Measurements from ENCODE around the gene CEACAM8.
"Not testable (repeated sequence)": the region's sequence is repeated elsewhere in the genome, so short reads cannot be mapped to it uniquely, and the experiment has no call there.

CEACAM8 gene

GRCh38 chr19:42540071-42540553 is 54.6 kb downstream of the CEACAM8 start:
- no peak for DNase-seq

GRCh38 chr19:42538841-42539709 is 55.6 kb downstream of the CEACAM8 start:
- DNase-seq, result no peak

GRCh38 chr19:42535276-42535675 is 59.4 kb downstream of the CEACAM8 start:
- not testable (repeated sequence) for DNase-seq

GRCh38 chr19:42534391-42534790 is 60.3 kb downstream of the CEACAM8 start:
- DNase-seq, result no peak

GRCh38 chr19:42532891-42533290 is 61.8 kb downstream of the CEACAM8 start:
- DNase-seq, result no peak

GRCh38 chr19:42531313-42531712 is 63.4 kb downstream of the CEACAM8 start:
- DNase-seq, result no peak

Data from stimulated activated CD4-positive, alpha-beta T cell treated with anti-CD3 and anti-CD28 coated beads, Interleukin-2, amount 100 ng/mL, for 24 hours (primary cell).